ENCODE results near the gene VPS26B.
"Not testable (repeated sequence)": the region's sequence is repeated elsewhere in the genome, so short reads cannot be mapped to it uniquely, and the experiment has no call there.

Gene VPS26B

GRCh38 chr11:134282121-134283045 is 57.9 kb downstream of the VPS26B start:
- no peak for DNase-seq (ENCODE audit: low spot score)

DNA sequence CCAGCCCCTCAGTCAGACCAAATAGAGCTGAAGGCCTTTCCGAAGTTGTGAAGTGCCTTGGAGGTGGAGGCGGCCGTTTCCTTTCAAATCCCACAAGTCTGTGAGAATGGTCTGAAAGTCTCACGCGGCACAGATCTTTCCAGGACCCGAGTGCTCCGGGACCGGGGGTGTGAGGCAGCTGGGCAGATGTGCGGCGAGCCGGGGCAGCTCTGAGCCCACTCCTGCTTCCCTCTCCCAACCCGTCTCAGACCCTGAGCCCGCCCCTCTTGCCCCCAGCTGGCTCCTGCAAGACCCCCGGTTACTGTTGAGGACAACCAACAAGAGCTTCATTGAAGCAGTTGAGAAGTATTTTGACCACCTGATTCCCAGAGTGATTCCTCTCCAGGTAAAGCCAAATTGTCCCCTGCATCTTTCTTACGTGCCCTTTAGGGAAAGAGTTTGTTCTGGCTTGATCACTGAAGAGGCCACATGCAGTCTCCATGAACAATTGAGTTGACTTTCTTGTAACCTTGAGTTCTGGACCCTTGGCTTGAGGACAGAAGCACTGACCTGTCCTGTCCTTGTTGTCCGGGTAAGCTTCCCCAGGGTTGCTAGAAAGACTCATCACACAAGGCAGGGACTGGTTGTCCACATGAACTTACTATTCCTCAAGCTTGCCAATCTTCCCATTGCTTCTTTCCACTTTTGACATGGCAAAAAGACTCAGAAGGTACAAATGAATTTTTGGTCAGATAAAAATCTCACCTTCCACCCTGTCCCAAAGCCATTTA is 59.2 kb downstream of the VPS26B start:
- no peak for DNase-seq (ENCODE audit: low spot score)

GRCh38 chr11:134284349-134284748 is 59.9 kb downstream of the VPS26B start:
- DNase-seq (ENCODE audit: low spot score) = not testable (repeated sequence)

DNA sequence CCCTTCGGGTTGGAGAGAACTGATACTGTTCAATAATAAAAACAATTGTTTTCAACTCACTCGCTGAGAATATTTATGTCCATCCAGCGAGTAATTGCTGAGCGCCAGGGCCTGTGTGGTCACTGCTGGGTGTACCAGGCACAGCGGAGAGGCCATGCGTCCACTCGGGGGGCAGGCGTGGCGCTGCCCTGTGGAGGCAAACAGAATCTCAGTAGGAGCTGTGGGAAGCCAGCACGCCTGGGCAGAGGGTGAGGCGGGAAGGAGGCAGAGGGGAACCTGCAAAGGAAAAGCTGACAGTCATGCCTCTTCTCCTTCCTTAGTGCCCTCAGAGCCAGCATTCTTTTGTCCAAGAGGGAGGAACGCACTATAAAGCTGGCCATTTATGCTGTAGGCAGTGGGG is 63.1 kb downstream of the VPS26B start:
- DNase-seq (ENCODE audit: low spot score) = no peak

DNA sequence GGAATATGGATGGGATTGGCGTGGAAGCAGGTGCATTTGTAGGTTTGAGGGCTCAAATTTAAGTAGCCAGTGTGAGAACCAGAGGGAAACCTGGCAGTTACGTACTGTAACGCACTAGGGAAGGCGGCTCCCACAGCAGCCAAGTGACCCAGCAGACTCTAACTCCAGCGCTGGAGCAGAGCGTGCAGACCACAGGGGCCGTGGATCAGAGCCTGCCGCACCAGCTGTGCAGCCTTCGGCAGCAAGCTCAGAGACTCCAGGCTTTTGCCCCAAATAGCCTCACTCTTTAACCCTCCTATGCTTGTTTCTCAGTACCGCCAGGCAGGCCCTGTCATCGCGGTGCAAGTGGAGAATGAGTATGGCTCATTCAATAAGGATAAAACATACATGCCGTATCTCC is 64.0 kb downstream of the VPS26B start:
- DNase-seq (ENCODE audit: low spot score) = no peak

- DNase-seq (ENCODE audit: low spot score) = no peak
These were observed 64.7 kb downstream of the VPS26B start for GRCh38 chr11:134289167-134289566.

- DNase-seq (ENCODE audit: low spot score) = no peak
These were observed 65.3 kb downstream of the VPS26B start for GRCh38 chr11:134289789-134290188.

GRCh38 chr11:134290646-134291045 is 66.2 kb downstream of the VPS26B start:
- DNase-seq (ENCODE audit: low spot score) = no peak

DNA sequence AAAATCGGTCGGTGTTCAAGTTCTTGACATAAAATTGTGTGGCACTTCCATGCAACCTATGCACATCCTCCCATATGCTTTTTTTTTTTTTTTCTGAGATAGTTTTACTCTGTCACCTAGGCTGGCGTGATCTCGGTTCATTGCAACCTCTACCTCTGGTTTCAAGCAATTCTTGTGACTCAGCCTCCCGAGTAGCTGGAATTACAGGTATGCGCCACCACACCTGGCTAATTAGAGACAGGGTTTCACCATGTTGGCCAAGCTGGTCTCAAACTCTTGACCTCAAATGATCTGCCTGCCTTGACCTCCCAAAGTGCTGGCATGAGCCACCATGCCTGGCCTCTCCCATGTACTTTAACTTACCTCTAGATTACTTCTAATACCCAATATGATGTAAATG is 66.7 kb downstream of the VPS26B start:
- DNase-seq (ENCODE audit: low spot score) = no peak

DNA sequence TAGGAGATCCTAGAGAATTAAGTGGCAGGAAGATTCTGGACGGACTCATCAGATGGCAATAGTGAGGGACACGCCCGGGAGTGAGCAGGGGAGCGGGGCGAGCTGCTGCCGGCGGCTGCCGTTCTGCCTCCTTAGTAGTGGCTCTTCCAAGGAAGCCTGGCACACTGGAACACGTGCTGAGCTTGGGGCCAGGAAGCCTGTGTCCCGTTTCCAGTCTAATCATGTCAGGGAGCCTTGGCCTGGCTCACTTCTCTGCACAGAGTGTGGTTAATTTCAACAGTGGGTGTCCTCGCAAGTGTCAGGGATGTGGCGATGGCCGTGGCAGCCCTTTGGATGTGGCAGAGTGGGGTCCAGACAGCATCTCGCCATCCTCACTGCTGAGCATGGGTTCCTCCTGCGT is 68.2 kb downstream of the VPS26B start:
- no peak for DNase-seq (ENCODE audit: low spot score)

DNA sequence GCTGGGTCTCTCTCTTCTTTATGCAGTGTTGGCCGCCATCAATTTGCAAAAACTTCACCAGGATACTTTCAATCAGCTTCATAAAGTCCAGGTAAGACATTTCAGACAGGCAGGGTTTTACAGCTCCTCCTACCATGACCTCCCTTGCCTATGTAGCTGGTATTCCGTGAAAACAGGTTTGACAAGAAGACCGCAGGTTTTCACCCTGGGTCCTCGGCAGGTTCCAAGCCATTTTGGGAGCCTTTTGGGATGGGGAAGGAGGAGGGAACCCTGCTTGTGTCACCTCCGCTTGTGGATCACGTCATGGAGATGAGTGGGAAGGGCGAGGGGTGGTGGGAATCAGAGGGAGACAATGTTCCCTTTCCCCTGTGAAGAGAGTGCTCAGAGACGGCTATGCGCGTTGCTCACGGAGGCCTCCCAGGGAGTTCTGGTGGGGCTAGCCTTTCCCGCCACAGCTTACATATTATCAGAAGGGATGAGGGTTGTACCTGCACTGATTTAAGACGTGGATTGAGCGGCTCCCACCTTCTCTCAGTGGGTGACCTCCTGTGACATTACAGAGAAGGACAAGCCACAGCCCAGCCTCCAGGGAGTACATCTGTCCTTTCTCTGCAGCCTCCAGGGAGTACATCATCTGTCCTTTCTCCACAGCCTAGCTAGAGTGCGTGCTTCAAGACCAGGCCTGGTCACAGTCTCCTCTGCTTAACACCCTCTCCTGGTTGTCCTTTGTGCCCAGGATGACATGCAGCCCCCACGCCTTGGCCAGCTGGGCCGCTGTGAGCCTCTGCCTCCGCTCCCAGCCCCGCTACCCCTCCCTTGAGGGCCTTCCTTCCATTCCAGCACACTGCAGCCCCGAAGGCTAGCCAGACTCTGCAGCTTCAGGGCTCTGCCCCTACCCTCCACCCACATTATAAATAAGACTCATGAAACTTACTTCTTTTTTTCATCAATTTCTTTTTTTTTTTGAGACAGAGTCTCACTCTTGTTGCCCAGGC is 68.9 kb downstream of the VPS26B start:
- DNase-seq (ENCODE audit: low spot score) = no peak

DNA sequence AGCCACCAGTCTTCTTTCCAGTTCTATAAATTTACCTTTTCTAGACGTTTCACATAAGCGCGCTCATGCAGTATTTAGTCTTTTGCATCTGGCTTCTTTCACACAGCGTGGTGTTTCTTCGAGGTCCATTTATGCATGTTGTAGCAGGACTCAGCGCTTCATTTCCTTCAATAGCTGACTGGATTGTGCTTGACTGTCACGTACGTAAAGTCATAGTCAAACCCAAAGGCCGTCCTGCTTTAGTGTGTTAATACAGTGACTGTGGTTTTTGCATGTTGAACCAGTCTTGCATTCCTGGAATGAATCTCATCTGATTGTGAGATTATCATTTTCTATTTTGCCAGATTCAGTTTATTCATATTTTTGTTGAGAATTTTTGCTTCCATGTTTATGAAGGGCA is 70.2 kb downstream of the VPS26B start:
- DNase-seq (ENCODE audit: low spot score) = no peak
